NCI-H1417 (cell line): ENCODE measurements around the gene DNAJC24.
"Not testable (repeated sequence)": the region's sequence is repeated elsewhere in the genome, so short reads cannot be mapped to it uniquely, and the experiment has no call there.

Experiments used
- DNase-seq, 3 experiments: peaks; one replicate each; lab custom pipeline; 2025; lab: John Stamatoyannopoulos, UW

Gene DNAJC24

DNA sequence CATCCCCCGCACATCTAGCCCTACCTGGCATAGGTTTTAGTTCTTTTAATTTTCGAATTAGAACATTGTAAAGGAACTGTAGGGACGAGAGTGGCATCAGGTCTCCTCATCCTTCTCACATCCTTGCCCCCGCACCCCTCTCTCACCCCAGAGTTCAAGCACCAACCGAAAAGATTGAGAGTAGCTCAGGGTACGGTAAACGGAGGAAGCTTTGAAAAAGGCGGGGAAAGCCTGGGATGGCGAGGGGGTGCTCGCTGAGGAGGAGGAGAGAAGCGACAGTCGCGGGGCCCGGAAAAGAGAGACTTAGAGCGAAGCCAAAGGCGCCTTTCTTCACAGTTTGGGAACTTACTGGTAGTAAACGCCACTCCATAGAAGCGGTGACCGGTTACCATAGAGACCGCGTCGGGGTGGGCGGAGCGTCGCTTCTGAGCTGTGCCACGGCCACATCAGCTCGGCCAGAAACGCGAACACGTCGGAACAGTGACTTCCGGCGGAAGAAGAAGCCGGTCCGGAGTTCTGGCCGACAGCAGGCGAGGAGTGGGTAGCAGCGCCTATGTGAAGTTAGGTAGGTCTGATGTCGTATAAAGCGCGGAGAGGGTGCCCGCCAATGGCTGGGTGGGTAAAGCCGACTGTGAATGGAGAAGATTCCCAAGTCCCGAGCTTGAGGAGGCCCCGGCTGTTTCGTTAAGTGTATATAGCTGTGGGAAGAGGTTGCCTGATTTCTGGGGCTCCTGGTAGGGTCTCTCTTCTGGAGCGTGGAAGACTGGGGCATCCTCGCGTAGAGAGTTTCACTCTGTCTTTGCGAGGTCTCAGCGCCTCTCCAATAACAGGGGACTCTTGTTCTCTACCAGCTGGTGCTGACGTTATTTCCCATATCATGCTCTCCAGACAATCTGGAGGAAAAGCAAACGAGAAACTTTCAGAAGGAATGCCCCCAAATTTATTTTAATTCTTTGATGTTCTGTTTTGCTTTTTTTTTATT, at the start of gene DNAJC24, which contains the start of gene DCDC1:
Gene DNAJC24 (plus strand): TSS at position 513 of the 982 bp plus-strand sequence. CDS start 889 bp downstream, outside the sequence.
Gene DCDC1 (minus strand): TSS at position 392 of the 982 bp plus-strand sequence. CDS start 41,459 bp downstream, outside the sequence.
- peak; percentile 92 to 98 (median 97) for DNase-seq

GRCh38 chr11:31321494-31321893, 48.2 kb upstream of the DNAJC24 start:
- DNase-seq: not testable (repeated sequence)

DNA sequence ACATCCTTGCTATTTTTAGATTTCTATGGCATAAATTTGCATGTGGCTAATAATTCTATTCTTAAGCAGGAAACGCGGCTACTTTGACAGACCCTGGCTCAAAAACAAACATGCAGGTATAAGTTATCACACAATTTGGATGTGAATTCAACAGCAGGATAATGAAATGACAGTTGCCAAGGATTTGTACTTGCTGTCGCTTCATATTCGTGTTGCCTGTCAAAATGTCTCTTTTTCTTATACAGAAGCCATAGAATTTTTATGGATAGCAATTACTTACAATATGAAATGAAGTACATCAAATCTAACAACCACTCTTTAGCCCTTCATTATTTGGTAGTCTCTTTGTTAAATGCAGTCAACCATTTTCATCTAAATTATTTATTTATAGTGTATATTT, 46.5 kb upstream of the DNAJC24 start:
- no peak for DNase-seq

DNA sequence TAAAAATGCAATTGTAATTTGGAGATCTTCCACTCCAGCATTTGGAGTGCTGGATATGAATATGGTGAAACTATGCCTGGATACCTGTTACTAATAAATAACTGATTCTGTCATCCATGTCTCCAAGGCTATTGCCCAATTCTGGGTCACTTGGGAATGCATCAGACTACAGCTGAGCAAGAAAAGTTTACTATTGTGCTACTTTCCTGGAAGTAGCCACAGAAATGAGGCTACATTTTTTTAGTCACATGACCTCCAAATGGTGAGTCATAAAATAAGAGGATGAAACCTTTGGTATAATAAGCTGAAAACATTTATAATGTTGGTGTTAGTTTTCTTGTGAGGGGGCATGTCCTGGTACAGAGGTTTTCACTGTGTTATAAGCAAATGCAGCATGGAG, 44.5 kb upstream of the DNAJC24 start:
- DNase-seq: no peak

- DNase-seq: no peak
Measured at GRCh38 chr11:31326470-31327148, 43.1 kb upstream of the DNAJC24 start.

- DNase-seq: no peak
Measured at GRCh38 chr11:31327417-31327816, 42.2 kb upstream of the DNAJC24 start.

GRCh38 chr11:31328697-31329096, 41.0 kb upstream of the DNAJC24 start:
- DNase-seq: no peak

- no peak for DNase-seq
Measured at GRCh38 chr11:31337806-31338205, 31.9 kb upstream of the DNAJC24 start.

GRCh38 chr11:31340903-31341572, 28.6 kb upstream of the DNAJC24 start:
- DNase-seq: peak in 2 of 3 experiments; percentile 13 to 19

DNA sequence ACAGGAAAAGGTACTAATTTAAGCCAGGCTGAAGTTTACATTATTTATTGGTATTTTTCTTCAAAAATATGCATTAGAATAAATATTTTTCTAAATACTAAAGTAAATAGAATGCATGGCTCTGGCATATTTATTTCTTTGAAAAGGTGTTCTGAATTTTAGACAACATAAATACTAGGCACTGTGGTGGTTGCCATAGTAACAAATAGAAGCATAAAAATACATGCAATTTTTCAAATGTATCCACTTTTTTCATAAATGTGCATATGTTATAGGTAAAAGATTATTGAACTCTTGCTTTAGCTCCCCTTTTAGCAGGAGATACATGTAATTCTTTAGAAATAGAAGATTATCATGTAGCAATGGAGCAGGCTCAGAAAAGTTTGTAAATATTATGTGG, 18.5 kb upstream of the DNAJC24 start:
- no peak for DNase-seq

DNA sequence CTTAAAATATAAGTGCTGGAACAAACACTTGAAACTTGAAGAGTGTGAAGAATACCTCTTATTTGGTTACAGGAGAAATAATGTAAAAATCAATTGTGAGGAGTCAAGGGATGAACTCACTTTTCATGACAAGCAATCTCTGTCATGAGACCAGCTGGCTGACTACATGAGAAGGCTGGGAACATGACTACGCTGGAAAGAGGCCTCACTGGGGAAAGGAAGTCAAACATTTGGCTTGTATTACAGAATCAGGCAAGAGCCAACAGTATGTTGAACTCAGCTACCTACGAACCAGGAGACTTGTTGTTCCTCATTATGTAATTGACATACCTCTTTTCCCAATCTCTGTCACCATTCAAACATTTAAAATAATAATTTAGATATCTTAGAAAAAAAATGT, 14.5 kb upstream of the DNAJC24 start:
- peak; percentile 4 to 80 (median 70) for DNase-seq

- no peak for DNase-seq
Measured at GRCh38 chr11:31355817-31356216, 13.8 kb upstream of the DNAJC24 start.

DNA sequence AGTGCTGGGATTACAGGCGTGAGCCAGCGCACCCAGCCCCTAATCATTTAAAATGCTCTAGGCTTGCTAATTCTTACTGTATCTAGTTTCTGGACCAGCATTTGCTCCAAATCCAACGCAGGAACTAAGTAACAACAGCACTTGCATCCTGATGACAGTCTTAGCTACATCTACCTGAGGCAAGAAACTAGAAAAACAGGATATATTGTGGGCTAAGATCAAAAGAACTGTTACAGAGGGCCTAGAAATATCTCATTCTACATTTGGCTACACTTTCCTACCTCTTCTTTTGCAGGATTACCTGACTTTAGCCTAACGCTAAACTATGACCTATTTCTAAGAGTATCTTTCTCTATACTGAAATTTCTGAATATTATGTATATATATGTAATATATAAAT, 7.9 kb upstream of the DNAJC24 start:
- DNase-seq: no peak

GRCh38 chr11:31366795-31367194, 2.9 kb upstream of the DNAJC24 start:
- DNase-seq: no peak

GRCh38 chr11:31375879-31376278, 6.2 kb downstream of the DNAJC24 start:
- no peak for DNase-seq

DNA sequence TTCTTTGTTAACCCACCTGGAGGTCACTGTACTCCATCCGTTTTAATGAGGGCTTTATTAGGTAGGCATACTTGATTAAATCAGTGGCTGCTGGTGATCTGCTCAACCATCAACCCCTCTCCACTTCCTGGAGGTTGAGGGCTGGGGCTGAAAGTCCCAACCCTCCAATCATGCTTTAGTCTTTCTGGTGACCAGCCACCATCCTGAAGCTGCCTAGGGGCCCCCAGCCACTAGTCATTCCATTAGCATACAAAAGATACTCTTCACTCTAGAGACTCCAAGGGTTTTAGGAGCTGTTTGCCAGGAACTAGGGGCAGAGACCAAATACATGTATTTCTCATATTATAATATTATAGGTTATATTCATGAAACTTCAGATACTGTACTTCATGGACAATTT, 13.5 kb downstream of the DNAJC24 start:
- DNase-seq: no peak

GRCh38 chr11:31387379-31387778, 17.7 kb downstream of the DNAJC24 start:
- no peak for DNase-seq

GRCh38 chr11:31397239-31397834, 27.7 kb downstream of the DNAJC24 start:
- peak; percentile 43 to 78 (median 60) for DNase-seq

DNA sequence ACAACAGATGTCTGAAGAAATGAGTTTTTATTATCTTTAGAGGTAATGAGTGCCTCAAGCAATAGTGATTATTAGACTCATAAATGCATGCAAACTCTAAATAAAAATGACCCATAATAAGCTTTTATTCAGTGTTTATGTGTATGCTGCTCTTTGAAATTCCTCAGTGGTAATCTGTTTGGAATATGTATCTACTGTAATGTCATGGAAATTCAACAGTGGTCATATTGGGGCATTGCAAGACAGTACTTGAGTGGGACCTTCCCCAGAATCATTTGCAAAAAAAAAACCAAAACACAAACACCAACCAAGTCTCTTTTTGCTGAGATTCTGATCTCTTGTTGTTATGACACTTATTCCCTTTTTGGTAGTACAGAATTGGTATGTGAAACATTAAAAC, 35.0 kb downstream of the DNAJC24 start:
- DNase-seq: no peak

GRCh38 chr11:31408201-31408600, 38.5 kb downstream of the DNAJC24 start:
- no peak for DNase-seq

DNA sequence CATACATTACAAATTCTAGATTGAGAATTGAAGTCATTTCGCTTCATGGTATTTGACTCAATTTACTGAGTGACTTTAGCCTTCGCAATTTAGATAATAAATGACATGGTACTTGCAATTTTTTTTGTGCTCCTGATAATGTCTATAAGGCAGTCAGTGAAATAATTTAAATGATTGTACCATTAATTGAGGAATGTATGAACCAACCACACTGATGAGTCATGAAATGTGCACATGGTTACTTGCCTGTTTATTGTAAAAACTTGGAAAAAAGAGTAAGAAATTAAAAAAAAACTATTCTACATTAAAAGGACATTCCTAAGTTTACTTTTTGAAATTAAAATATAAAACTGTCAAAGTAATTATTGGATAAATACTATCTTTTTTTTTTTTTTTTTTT, 43.3 kb downstream of the DNAJC24 start:
- DNase-seq: no peak

DNA sequence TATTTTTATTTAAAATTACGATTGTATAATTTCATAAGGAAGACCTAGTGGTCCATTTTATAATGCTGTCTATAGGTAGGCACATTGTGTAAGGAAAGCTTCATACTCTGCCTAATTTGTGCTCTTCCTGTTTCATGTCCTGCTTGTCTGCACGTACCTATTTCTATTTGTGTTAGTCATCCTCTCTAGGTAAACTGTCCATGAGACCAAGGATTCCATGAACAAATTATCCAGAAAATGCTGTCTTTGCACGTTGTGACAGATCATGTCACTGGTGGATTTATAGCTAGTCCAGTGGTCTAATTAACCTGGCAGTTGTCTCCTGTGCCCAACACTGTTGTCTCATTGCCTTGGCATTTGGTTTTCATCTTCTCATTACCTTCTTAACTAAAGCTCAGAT, 44.7 kb downstream of the DNAJC24 start:
- DNase-seq: peak in 2 of 3 experiments; percentile 7 to 45
